Measurements from ENCODE around the gene PBXIP1. TPM values are rescaled to one million over a fixed set of nuclear protein-coding genes. Genes with fewer than 3 reads are reported as not detected.
"Not testable (repeated sequence)": the region's sequence is repeated elsewhere in the genome, so short reads cannot be mapped to it uniquely, and the experiment has no call there.

Gene PBXIP1
- total and polyA plus RNA-seq, 11 donors = 36.9 to 70.4 (median 51.5) TPM

DNA sequence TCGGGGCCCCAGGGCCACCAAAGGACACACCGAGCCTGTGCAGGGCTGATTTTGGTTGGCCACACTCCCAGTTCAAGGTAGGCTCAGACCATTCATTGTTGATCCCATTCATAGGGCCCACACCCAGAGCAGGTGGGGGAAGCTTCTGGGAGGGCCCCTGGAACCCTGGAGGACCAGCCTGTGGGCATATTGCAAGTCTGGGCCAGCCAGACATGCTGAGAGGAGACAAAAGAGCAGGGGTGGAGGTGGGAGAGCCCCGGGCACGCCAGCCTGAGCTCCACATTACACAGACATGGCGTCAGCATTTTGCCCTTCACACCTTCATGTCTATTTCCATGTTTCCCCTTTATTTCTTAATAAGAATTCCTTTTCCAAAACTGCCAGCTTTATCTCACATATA lies 45.0 kb downstream of the PBXIP1 start:
- TF ChIP-seq, protein P1, sequence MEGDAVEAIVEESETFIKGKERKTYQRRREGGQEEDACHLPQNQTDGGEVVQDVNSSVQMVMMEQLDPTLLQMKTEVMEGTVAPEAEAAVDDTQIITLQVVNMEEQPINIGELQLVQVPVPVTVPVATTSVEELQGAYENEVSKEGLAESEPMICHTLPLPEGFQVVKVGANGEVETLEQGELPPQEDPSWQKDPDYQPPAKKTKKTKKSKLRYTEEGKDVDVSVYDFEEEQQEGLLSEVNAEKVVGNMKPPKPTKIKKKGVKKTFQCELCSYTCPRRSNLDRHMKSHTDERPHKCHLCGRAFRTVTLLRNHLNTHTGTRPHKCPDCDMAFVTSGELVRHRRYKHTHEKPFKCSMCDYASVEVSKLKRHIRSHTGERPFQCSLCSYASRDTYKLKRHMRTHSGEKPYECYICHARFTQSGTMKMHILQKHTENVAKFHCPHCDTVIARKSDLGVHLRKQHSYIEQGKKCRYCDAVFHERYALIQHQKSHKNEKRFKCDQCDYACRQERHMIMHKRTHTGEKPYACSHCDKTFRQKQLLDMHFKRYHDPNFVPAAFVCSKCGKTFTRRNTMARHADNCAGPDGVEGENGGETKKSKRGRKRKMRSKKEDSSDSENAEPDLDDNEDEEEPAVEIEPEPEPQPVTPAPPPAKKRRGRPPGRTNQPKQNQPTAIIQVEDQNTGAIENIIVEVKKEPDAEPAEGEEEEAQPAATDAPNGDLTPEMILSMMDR (IDR thresholded peaks at IDR 0.05) = no peak
- TF ChIP-seq POLR2A (IDR thresholded peaks at IDR 0.05) = no peak
- DNase-seq (no peak), ATAC-seq (no peak)
- peaks cover 0 to 20% (median 4%) of the 10 kb centered on the region in 12 donors for H3K4me1 ChIP-seq
- intact Hi-C loops (cut with DNase I) = loop anchor here in 1 of 10 donors (2.0 kb wide), 1 partner anchor 30 kb away; no protein-coding TSS in a partner anchor
- 92 to 96% (median 95%) methylated on average over 5 of the region's 5 CpGs for WGBS, 4 donors
- H3K27ac ChIP-seq = peak overlapping the region in 2 of 12 donors; percentile 62 to 74
- H3K4me3 ChIP-seq = no peak overlapping the region
- H3K36me3 ChIP-seq = no peaks in the 10 kb centered on the region
- H3K27me3 ChIP-seq = no peaks in the 10 kb centered on the region
- peaks cover 0 to 3% (median 0%) of the 10 kb centered on the region in 12 donors for H3K9me3 ChIP-seq

DNA sequence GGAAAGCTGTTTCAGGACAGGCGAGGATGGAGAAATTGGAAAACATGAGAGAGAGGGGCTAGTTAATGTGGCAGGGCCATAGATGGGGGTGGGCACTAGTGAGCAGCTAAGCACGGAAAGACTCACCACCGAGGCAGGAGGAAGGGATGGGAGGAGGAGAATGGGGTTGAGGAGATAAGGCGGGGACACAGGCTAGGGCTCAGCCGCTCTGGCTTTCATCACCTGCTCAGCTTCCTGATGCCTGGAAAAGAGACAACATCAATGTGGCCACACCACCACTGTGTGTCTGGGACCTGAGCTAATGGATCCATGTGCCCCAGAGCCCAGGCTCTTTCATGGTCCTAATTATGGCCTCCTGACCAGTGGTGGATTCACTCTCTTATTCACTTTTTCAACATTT lies 47.0 kb downstream of the PBXIP1 start:
- no peaks in the 10 kb centered on the region for H3K27me3 ChIP-seq
- H3K4me3 ChIP-seq = no peak overlapping the region
- no peak for ATAC-seq
- H3K4me1 ChIP-seq = peaks cover 0 to 20% (median 4%) of the 10 kb centered on the region in 12 donors
- no peak for TF ChIP-seq POLR2A (IDR thresholded peaks at IDR 0.05)
- TF ChIP-seq, protein P1 (IDR thresholded peaks at IDR 0.05) = no peak
- intact Hi-C loops (cut with DNase I) = loop anchor here in 2 of 10 donors (5.0 kb wide), 1 partner anchor 153 kb away; the partner anchor contains the start of gene EFNA4 (in 2 of the 2)
- no peaks in the 10 kb centered on the region for H3K36me3 ChIP-seq
- WGBS, 4 donors = 73 to 79% (median 75%) methylated on average over 5 of the region's 5 CpGs
- no peak for DNase-seq
- H3K27ac ChIP-seq = no peak overlapping the region
- H3K9me3 ChIP-seq = peaks cover 0 to 3% (median 0%) of the 10 kb centered on the region in 12 donors

DNA sequence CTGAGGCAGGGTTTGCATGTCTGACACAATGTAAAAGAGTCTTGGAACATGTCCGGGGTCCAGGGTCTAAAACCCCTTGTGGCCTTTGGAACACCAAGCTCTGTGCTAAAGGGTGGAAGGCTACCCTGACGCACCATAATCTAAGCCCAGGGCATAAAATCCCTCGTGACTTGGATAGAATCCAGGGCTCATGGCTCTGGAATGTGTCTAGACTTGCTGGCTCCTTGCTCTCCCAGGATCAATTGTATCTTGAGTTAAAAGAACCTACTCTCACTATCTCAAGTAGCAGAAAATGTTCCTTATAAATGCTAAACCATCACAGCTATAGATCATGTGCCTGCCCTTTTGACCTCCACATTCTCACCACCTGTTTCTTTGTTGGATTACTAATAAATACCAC lies 47.8 kb downstream of the PBXIP1 start:
- H3K9me3 ChIP-seq, DNase-seq, H3K27ac ChIP-seq, H3K36me3 ChIP-seq, ATAC-seq, H3K27me3 ChIP-seq, H3K4me3 ChIP-seq: not testable (repeated sequence)
- H3K4me1 ChIP-seq = peaks cover 0 to 16% (median 3%) of the 10 kb centered on the region in 12 donors
- intact Hi-C loops (cut with DNase I) = loop anchor here in 2 of 10 donors (5.0 kb wide), 1 partner anchor 154 kb away; the partner anchor contains the start of gene EFNA4 (in 2 of the 2)
- WGBS, 4 donors = 60 to 87% (median 60%) methylated on average over 2 to 3 of the region's 3 CpGs

DNA sequence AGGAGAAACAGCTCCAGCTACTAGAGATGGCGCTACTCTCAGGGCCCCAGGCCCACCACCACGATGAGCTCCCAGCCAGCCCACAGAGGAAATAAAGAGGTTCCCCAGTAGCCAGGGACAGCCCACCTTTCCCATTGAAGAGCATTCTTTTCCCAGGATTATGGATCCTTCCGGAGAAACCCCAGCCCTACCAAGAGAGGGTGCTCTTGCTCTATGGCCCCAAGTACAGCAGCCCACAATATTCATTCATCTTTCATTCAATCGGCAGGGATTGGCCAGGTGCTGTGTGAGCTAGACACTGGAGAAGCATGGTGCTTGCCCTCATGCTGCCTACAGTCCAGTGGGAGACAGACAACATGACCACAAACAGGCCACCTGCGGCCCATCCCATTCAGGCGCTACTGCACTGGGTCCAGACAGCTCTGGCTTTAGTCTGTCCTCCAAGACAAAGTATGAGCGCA lies 49.2 kb downstream of the PBXIP1 start:
- intact Hi-C loops (cut with DNase I) = loop anchor here in 2 of 10 donors (5.0 kb wide), 1 partner anchor 156 kb away; the partner anchor contains the start of gene EFNA4 (in 2 of the 2)
- ATAC-seq = peak in 3 of 4 donors; percentile 50 to 66 (median 59)
- Histone ChIP-seq H3K4me3 (no peak overlapping the region), H3K4me1 (peaks cover 0 to 4% (median 0%) of the 10 kb centered on the region in 12 donors), H3K27me3 (no peaks in the 10 kb centered on the region), H3K9me3 (peaks cover 0 to 3% (median 0%) of the 10 kb centered on the region in 12 donors), H3K27ac (no peak overlapping the region), H3K36me3 (no peaks in the 10 kb centered on the region)
- WGBS, 4 donors = 75 to 87% (median 80%) methylated on average over 5 to 7 of the region's 7 CpGs
- TF ChIP-seq, protein P1 (IDR thresholded peaks at IDR 0.05) = peak; percentile 28 to 60 (median 42)
- TF ChIP-seq POLR2A (IDR thresholded peaks at IDR 0.05) = no peak
- DNase-seq = no peak

Data from heart left ventricle (tissue), 16 donors.